ENCODE data around the gene LIPT1. TPM values are rescaled to one million over a fixed set of nuclear protein-coding genes. Genes with fewer than 3 reads are reported as not detected.

Gene LIPT1
- total RNA-seq, 1 donor from 2014 or later = 3.4 TPM

DNA sequence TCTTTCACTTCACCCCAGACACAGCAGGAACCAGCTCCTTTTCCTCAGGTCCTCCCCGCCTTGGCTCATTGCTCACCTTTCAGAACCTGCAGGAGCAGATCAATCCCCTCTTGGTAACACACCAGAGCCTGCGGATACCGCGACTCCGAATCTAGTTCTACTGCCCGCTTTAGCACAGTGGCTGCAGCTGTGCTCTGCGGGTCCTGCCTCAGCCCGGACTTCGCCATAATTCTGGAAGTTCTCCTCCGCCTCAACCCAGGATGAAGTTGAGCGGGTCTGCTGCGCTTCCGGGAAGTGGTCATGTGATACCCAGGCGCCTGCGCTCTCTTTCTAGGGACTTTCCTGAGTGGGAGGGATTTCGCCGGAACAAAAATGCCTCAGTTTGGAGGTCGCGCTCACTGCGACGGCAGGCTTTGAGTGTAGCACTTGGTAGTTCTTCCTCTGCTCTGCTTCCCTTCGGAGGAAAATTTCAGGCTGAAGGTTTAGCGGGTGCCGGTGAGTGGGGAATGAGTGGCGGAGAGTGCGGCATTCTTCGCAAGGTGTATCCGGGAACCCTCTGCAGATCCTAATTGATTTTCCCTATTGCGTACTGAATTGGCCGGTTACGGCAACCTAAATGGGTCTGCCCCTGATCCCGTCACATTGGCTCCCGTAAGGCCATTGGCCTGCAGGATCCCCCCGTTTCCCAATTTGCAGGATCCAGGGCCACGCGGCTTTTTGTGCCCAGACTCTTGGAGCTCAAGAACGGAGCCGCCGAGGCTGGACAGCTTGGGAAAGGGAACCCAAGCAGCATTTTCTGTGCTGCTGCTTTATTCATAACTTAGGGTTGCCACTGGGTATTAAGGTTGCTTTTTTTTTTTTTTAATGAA is 26.2 kb downstream of the LIPT1 start, which contains the start of the genes MITD1 and MRPL30:
Gene MITD1 (minus strand): TSS at position 304 of the 869 bp plus-strand sequence. CDS start 77 bp downstream, at position 227.
Gene MRPL30 (plus strand): TSS at position 430 of the 869 bp plus-strand sequence. CDS start 5,020 bp downstream, outside the sequence.
- Histone ChIP-seq H3K27ac (ENCODE audit: low read depth, low read length) (peak within 1 kb of the TSS; percentile 80), H3K9me3 (ENCODE audit: insufficient read depth, low read depth, low read length) (no peaks in the 10 kb centered on the region), H3K4me1 (ENCODE audit: insufficient read depth, low read length) (peaks cover 2% of the 10 kb centered on the region), H3K9ac (ENCODE audit: low read length) (peak within 1 kb of the TSS; percentile 90), H3K27me3 (ENCODE audit: insufficient read depth, low read length) (no peaks in the 10 kb centered on the region), H3K4me3 (ENCODE audit: insufficient read depth, low read depth, low read length) (peak within 1 kb of the TSS; percentile 97), H4K20me1 (ENCODE audit: insufficient read depth, low read length) (peaks cover 19% of the 10 kb centered on the region), H3K79me2 (ENCODE audit: insufficient read depth, low read length) (peaks cover 86% of the 10 kb centered on the region), H3K4me2 (ENCODE audit: low read length) (peak within 1 kb of the TSS; percentile 93), H2AFZ (ENCODE audit: low read depth, low read length) (peak within 1 kb of the TSS; percentile 92), H3K36me3 (ENCODE audit: insufficient read depth, low read length) (no peaks in the 10 kb centered on the region)
- FAIRE-seq (no peak), DNase-seq (ENCODE audit: low read depth) (peak; percentile 94)
- Mint-ChIP-seq H3K4me1 (ENCODE audit: low read depth, unreplicated experiment) (peaks cover 15% of the 10 kb centered on the region), H3K9me3 (ENCODE audit: unreplicated experiment) (no peaks in the 10 kb centered on the region), H3K27me3 (ENCODE audit: low read depth, unreplicated experiment) (no peaks in the 10 kb centered on the region), H3K4me3 (ENCODE audit: unreplicated experiment) (peak within 1 kb of the TSS; percentile 100), H3K27ac (ENCODE audit: unreplicated experiment) (peak within 1 kb of the TSS; percentile 89), H3K36me3 (ENCODE audit: low read depth, unreplicated experiment) (no peaks in the 10 kb centered on the region)
- TF ChIP-seq, protein P1, sequence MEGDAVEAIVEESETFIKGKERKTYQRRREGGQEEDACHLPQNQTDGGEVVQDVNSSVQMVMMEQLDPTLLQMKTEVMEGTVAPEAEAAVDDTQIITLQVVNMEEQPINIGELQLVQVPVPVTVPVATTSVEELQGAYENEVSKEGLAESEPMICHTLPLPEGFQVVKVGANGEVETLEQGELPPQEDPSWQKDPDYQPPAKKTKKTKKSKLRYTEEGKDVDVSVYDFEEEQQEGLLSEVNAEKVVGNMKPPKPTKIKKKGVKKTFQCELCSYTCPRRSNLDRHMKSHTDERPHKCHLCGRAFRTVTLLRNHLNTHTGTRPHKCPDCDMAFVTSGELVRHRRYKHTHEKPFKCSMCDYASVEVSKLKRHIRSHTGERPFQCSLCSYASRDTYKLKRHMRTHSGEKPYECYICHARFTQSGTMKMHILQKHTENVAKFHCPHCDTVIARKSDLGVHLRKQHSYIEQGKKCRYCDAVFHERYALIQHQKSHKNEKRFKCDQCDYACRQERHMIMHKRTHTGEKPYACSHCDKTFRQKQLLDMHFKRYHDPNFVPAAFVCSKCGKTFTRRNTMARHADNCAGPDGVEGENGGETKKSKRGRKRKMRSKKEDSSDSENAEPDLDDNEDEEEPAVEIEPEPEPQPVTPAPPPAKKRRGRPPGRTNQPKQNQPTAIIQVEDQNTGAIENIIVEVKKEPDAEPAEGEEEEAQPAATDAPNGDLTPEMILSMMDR (IDR thresholded peaks at IDR 0.05; ENCODE audit: insufficient read depth, low read depth, low read length) = no peak
- no peak for TF ChIP-seq EZH2 (IDR thresholded peaks at IDR 0.05; ENCODE audit: insufficient read depth, low read length)

DNA sequence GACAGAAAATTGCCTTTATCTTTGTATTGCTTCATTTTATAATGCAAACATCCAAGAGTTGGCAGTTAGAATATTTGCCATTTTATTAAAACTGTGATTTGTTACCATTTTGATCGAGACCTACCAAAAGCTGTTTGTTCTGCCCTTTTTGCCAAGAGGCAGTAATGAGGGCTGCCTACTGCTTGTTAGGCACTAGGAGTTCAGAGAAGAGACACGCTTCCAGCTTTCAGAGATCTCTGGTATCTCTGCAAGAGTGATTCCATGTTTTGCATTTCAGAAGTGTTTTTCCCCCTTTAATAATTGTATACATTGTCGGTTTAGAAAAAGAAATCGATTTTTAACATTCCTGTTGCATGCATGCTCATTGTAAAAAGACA is 26.8 kb downstream of the LIPT1 start:
- DNase-seq (ENCODE audit: low read depth) = no peak
- H3K4me3 Mint-ChIP-seq (ENCODE audit: unreplicated experiment) = peak overlapping the region; percentile 100
- Histone ChIP-seq H3K36me3 (ENCODE audit: insufficient read depth, low read length) (no peaks in the 10 kb centered on the region), H4K20me1 (ENCODE audit: insufficient read depth, low read length) (peaks cover 23% of the 10 kb centered on the region), H3K27me3 (ENCODE audit: insufficient read depth, low read length) (no peaks in the 10 kb centered on the region), H3K9ac (ENCODE audit: low read length) (peak overlapping the region; percentile 90), H3K4me3 (ENCODE audit: insufficient read depth, low read depth, low read length) (peak overlapping the region; percentile 97), H3K27ac (ENCODE audit: low read depth, low read length) (peak overlapping the region; percentile 80), H3K79me2 (ENCODE audit: insufficient read depth, low read length) (peaks cover 92% of the 10 kb centered on the region), H3K4me1 (ENCODE audit: insufficient read depth, low read length) (peaks cover 2% of the 10 kb centered on the region), H3K9me3 (ENCODE audit: insufficient read depth, low read depth, low read length) (no peaks in the 10 kb centered on the region), H2AFZ (ENCODE audit: low read depth, low read length) (no peak overlapping the region), H3K4me2 (ENCODE audit: low read length) (peak overlapping the region; percentile 93)
- TF ChIP-seq EZH2 (IDR thresholded peaks at IDR 0.05; ENCODE audit: insufficient read depth, low read length) = no peak
- TF ChIP-seq, protein P1 (IDR thresholded peaks at IDR 0.05; ENCODE audit: insufficient read depth, low read depth, low read length) = no peak
- no peaks in the 10 kb centered on the region for H3K9me3 Mint-ChIP-seq (ENCODE audit: unreplicated experiment)
- H3K27ac Mint-ChIP-seq (ENCODE audit: unreplicated experiment) = peak overlapping the region; percentile 89
- H3K4me1 Mint-ChIP-seq (ENCODE audit: low read depth, unreplicated experiment) = peaks cover 15% of the 10 kb centered on the region
- H3K27me3 Mint-ChIP-seq (ENCODE audit: low read depth, unreplicated experiment) = no peaks in the 10 kb centered on the region
- no peaks in the 10 kb centered on the region for H3K36me3 Mint-ChIP-seq (ENCODE audit: low read depth, unreplicated experiment)
- FAIRE-seq = no peak

Measured in astrocyte (in vitro differentiated cells and primary cell).